B cell (primary cell): ENCODE measurements around the gene MAL. TPM values are rescaled to one million over a fixed set of nuclear protein-coding genes. Genes with fewer than 3 reads are reported as not detected.

ENCODE experiments used
- ATAC-seq: fragments of 200-7000 bp; cut with Tn5 transposase; one replicate; pipeline ENCODE4 v1.10.0; 2021; ENCODE audit warnings: low read depth, mild to moderate bottlenecking, moderate number of reproducible peaks, moderate library complexity
- CTCF ChIA-PET: fragments of 350-600 bp; sonication (Branson Sonifier 250); formaldehyde crosslinking; loops from one replicate; lab custom pipeline; 2021; ENCODE audit warnings: antibody characterized with exemption, inconsistent platforms; lab: Charles Lee
- POLR2A ChIA-PET: fragments of 350-600 bp; sonication (Branson Sonifier 250); formaldehyde crosslinking; loops from one replicate; lab custom pipeline; 2021; ENCODE audit warnings: antibody characterized with exemption; lab: Charles Lee
- DNase-seq: peaks from one replicate; pipeline ENCODE4 v3.0.0; 2013
- H2AFZ ChIP-seq: 2 replicates; pipeline ENCODE4 v1.6.1; 2012; ENCODE audit warnings: mild to moderate bottlenecking, low read depth, low read length; ENCODE audit not compliant: insufficient read depth, poor library complexity, severe bottlenecking
- H3K27ac ChIP-seq, 2 donors: 1 replicate in 1 of 2; 2 replicates in 1 of 2; pipeline ENCODE4 v1.5.1; 2012 to 2013; ENCODE audit warnings: low read length in 2 of 2, mild to moderate bottlenecking in 2 of 2, moderate library complexity in 1 of 2
- H3K27me3 ChIP-seq, 4 experiments: fragments of 200-600 bp in 1 of 4; sonication (generic) in 1 of 4; replicated peaks in 1 of 4; 1 replicate in 2 of 4; 2 replicates in 2 of 4; pipeline versions ENCODE4 v1.6.1 to v1.7.0; 2013 to 2016; ENCODE audit warnings: low read length in 3 of 4, mild to moderate bottlenecking in 2 of 4, mixed read lengths in 1 of 4, moderate library complexity in 1 of 4; ENCODE audit not compliant: insufficient read depth in 4 of 4, control insufficient read depth in 3 of 4; ENCODE audit errors: control extremely low read depth in 1 of 4
- H3K36me3 ChIP-seq, 2 experiments: replicated peaks in 1 of 2; 1 replicate in 1 of 2; 2 replicates in 1 of 2; pipeline versions ENCODE4 v1.6.1 to v1.7.1; 2013; ENCODE audit warnings: low read length in 1 of 2; ENCODE audit not compliant: insufficient read depth in 2 of 2, control insufficient read depth in 1 of 2; ENCODE audit errors: control extremely low read depth in 1 of 2, extremely low read depth in 1 of 2
- H3K4me1 ChIP-seq, 2 donors: fragments of 200-600 bp in 1 of 2; sonication (generic) in 1 of 2; 1 replicate in 1 of 2; 2 replicates in 1 of 2; pipeline versions ENCODE4 v1.5.1 to v1.6.1; 2013 to 2017; ENCODE audit warnings: low read length in 2 of 2; ENCODE audit not compliant: control insufficient read depth in 2 of 2, insufficient read depth in 2 of 2
- H3K4me2 ChIP-seq: replicated peaks from 2 replicates; pipeline ENCODE3; 2012; ENCODE audit warnings: mild to moderate bottlenecking, low read depth, low read length; ENCODE audit not compliant: poor library complexity, severe bottlenecking
- H3K4me3 ChIP-seq, 5 experiments: fragments of 200-600 bp in 1 of 5; sonication (generic) in 1 of 5; 1 replicate in 3 of 5; 2 replicates in 2 of 5; pipeline versions ENCODE4 v1.5.1 to v1.7.0; 2011 to 2016; ENCODE audit warnings: low read length in 4 of 5, mild to moderate bottlenecking in 4 of 5, low read depth in 2 of 5, control low read depth in 1 of 5, moderate library complexity in 1 of 5; ENCODE audit not compliant: insufficient read depth in 1 of 5; ENCODE audit errors: control extremely low read depth in 1 of 5, extremely low read depth in 1 of 5
- H3K79me2 ChIP-seq: fragments of 200-600 bp; sonication (generic); one replicate; pipeline ENCODE4 v1.6.0; 2016; ENCODE audit warnings: low read length; ENCODE audit not compliant: control insufficient read depth, insufficient read depth
- H3K9ac ChIP-seq: fragments of 200-600 bp; sonication (generic); 2 replicates; pipeline ENCODE4 v1.6.1; 2017; ENCODE audit warnings: mild to moderate bottlenecking, low read length, moderate library complexity
- H3K9me3 ChIP-seq, 3 donors: one replicate each; pipeline versions ENCODE4 v1.6.1 to v1.7.1; 2013; ENCODE audit warnings: low read length in 2 of 3; ENCODE audit not compliant: control insufficient read depth in 2 of 3, insufficient read depth in 1 of 3; ENCODE audit errors: control extremely low read depth in 1 of 3
- H4K20me1 ChIP-seq: 2 replicates; pipeline ENCODE4 v1.6.0; 2012; ENCODE audit warnings: mild to moderate bottlenecking, low read length; ENCODE audit not compliant: insufficient read depth, control insufficient read depth, poor library complexity, severe bottlenecking
- H3K27ac Mint-ChIP-seq: one replicate; pipeline ENCODE4 v1.8.0; 2021; ENCODE audit warnings: mixed read lengths
- H3K27me3 Mint-ChIP-seq: one replicate; pipeline ENCODE4 v1.8.0; 2021; ENCODE audit warnings: mixed read lengths
- H3K4me1 Mint-ChIP-seq: one replicate; pipeline ENCODE4 v1.8.0; 2021; ENCODE audit warnings: mixed read lengths
- H3K4me3 Mint-ChIP-seq: one replicate; pipeline ENCODE4 v1.8.0; 2021; ENCODE audit warnings: mixed read lengths
- H3K9me3 Mint-ChIP-seq: one replicate; pipeline ENCODE4 v1.8.0; 2022; ENCODE audit warnings: mixed read lengths; ENCODE audit not compliant: insufficient read depth
- CTCF ChIP-seq: fragments of 200-600 bp; IDR thresholded peaks from one replicate; pipeline ENCODE4 v1.8.0; 2022; ENCODE audit warnings: antibody characterized with exemption, mild to moderate bottlenecking
- EZH2 ChIP-seq: IDR thresholded peaks from 2 replicates; pipeline ENCODE4 v1.6.1; 2012; ENCODE audit warnings: borderline replicate concordance, low read depth, mild to moderate bottlenecking, moderate library complexity, low read length; ENCODE audit not compliant: insufficient read depth, poor library complexity, severe bottlenecking
- WGBS: methylation state at CpG from one replicate; pipeline ENCODE4 v1.1.5; 2013; ENCODE audit warnings: missing lambda C conversion rate; ENCODE audit not compliant: insufficient coverage; 5-methylcytosine and 5-hydroxymethylcytosine counted together
- intact Hi-C: fragments of 100-400 bp; cut with micrococcal nuclease; formaldehyde crosslinking; loops from one replicate; pipeline ENCODE4 v1.10.0; 2022
- polyA plus RNA-seq: library from polyadenylated mRNA; depleted of rRNA; stranded (reverse); fragments of >200 nt; gene quantifications from 2 replicates; pipeline ENCODE4 v1.2.3, GENCODE V29; 2012
- total RNA-seq, 2 donors: library from RNA; stranded (reverse); fragments of 120-200 nt in 1 of 2; gene quantifications; 1 replicate in 1 of 2; 2 replicates in 1 of 2; pipeline versions ENCODE4 v1.2.3 to v1.2.4, GENCODE V29; 2013 to 2022

Gene MAL
- total and polyA plus RNA-seq, 2 donors (not counting 1 experiment from before 2014, with no cell fraction given) = 0.74 to 3.0 TPM

DNA sequence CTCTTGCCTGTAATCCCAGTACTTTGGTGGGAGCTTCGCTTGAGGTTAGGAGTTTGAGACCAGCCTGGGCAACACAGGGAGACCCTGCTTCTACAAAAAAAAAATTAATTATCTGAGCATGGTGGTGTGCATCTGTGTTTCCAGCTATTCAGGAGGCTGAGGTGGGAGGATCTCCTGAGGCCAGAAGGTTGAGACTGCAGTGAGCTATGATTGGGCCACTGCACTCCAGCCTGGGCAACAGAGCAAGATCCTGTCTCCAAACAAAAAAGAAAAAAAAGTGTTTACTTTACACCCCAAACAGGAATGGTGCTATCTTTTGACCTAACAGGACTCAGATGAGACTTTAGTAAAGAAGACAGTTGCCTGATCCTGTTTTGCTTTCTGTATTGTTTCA lies 35.6 kb downstream of the MAL start:
- Histone ChIP-seq H3K79me2 (no peaks in the 10 kb centered on the region), H3K4me2 (no peak overlapping the region), H3K4me3 (no peak overlapping the region), H3K4me1 (peaks cover 0 to 4% of the 10 kb centered on the region in 2 donors), H3K27ac (no peak overlapping the region), H4K20me1 (no peaks in the 10 kb centered on the region), H3K36me3 (no peaks in the 10 kb centered on the region), H3K27me3 (no peaks in the 10 kb centered on the region), H3K9me3 (no peaks in the 10 kb centered on the region), H2AFZ (no peak overlapping the region), H3K9ac (no peak overlapping the region)
- ChIA-PET POLR2A (no interaction called here), CTCF (interaction anchor here (1.1 kb wide), 1 partner anchor 18 kb away, joined by 3 read pairs; no protein-coding TSS in a partner anchor)
- WGBS = no CpG with 5 or more reads among the region's 1 CpG
- Mint-ChIP-seq H3K4me3 (no peak overlapping the region), H3K27ac (no peak overlapping the region), H3K9me3 (no peaks in the 10 kb centered on the region), H3K27me3 (peaks cover 17% of the 10 kb centered on the region), H3K4me1 (peaks cover 9% of the 10 kb centered on the region)
- no peak for DNase-seq
- intact Hi-C loops = no loop called here
- no peak for TF ChIP-seq EZH2
- no peak for TF ChIP-seq CTCF
- ATAC-seq = no peak

DNA sequence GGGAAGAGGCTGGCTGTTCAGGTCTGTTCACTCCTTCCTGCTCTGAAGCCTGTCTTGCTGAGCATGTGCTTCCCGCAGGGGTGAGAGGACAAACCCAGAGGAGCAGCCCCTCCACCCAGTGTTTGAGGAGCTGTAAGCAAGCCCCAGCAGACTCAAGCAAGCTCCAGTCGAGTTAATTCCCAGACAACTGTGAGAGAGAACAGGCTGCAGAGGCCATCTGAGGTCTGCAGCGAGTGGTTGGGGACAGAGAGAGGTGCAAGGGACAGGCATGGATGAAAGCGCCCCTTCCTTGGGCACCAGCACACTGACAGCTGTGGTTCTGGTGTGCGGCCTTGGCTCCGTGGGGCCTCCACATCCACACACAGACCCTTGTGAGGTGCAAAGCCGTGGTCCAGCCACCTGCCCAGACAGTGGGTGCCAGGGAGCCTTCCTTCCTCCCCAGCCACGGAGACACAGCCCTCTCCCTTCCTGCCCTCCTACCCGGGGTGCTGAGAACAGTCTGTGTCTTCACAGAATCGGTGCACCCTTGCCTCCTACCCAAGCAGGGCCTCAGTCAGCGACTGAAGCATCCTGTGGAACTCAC lies 36.2 kb downstream of the MAL start:
- DNase-seq (no peak), ATAC-seq (no peak)
- H3K4me2 ChIP-seq = no peak overlapping the region
- H3K27ac ChIP-seq = no peak overlapping the region
- H4K20me1 ChIP-seq = no peaks in the 10 kb centered on the region
- no peaks in the 10 kb centered on the region for H3K79me2 ChIP-seq
- peaks cover 17% of the 10 kb centered on the region for H3K27me3 Mint-ChIP-seq
- no peak overlapping the region for H2AFZ ChIP-seq
- no peaks in the 10 kb centered on the region for H3K27me3 ChIP-seq
- no peaks in the 10 kb centered on the region for H3K9me3 ChIP-seq
- no peak overlapping the region for H3K4me3 ChIP-seq
- H3K4me3 Mint-ChIP-seq = no peak overlapping the region
- no peaks in the 10 kb centered on the region for H3K9me3 Mint-ChIP-seq
- intact Hi-C loops = no loop called here
- ChIA-PET POLR2A (no interaction called here), CTCF (interaction anchor here (1.1 kb wide), 1 partner anchor 17 kb away, joined by 3 read pairs; no protein-coding TSS in a partner anchor)
- H3K4me1 Mint-ChIP-seq = peaks cover 9% of the 10 kb centered on the region
- TF ChIP-seq EZH2 (no peak), CTCF (no peak)
- H3K27ac Mint-ChIP-seq = no peak overlapping the region
- 70% methylated on average over 10 of the region's 11 CpGs for WGBS
- no peak overlapping the region for H3K9ac ChIP-seq
- H3K4me1 ChIP-seq = peaks cover 0 to 4% of the 10 kb centered on the region in 2 donors
- no peaks in the 10 kb centered on the region for H3K36me3 ChIP-seq
